CD4-positive, alpha-beta memory T cell (primary cell): ENCODE results near the gene FAM163A. TPM values are rescaled to one million over a fixed set of nuclear protein-coding genes. Genes with fewer than 3 reads are reported as not detected.
"Not testable (repeated sequence)": the region's sequence is repeated elsewhere in the genome, so short reads cannot be mapped to it uniquely, and the experiment has no call there.

Source experiments
- CTCF ChIA-PET: fragments of 350-600 bp; sonication (Branson Sonifier 250); formaldehyde crosslinking; loops from one replicate; lab custom pipeline; 2021; ENCODE audit warnings: inconsistent platforms; ENCODE audit not compliant: partially characterized antibody; lab: Charles Lee
- POLR2A ChIA-PET: fragments of 350-600 bp; sonication (Branson Sonifier 250); formaldehyde crosslinking; loops from one replicate; lab custom pipeline; 2021; ENCODE audit not compliant: partially characterized antibody; lab: Charles Lee
- DNase-seq, 5 donors: peaks; one replicate each; pipeline versions ENCODE4 v3.0.0 to v3.0.0-alpha.2; 2020 to 2022; ENCODE audit warnings: mixed read lengths in 1 of 5
- H3K27ac ChIP-seq: one replicate; pipeline ENCODE4 v1.7.0; 2013; ENCODE audit warnings: low read depth, low read length
- H3K27me3 ChIP-seq: 2 replicates; pipeline ENCODE4 v1.7.0; 2013; ENCODE audit warnings: mild to moderate bottlenecking, low read length, moderate library complexity; ENCODE audit not compliant: insufficient read depth
- H3K36me3 ChIP-seq: 2 replicates; pipeline ENCODE4 v1.7.0; 2013; ENCODE audit warnings: mild to moderate bottlenecking, low read length, moderate library complexity; ENCODE audit not compliant: insufficient read depth
- H3K4me1 ChIP-seq: 2 replicates; pipeline ENCODE4 v1.7.0; 2013; ENCODE audit warnings: mild to moderate bottlenecking, low read length, moderate library complexity; ENCODE audit not compliant: insufficient read depth
- H3K4me3 ChIP-seq, 2 donors: one replicate each; pipeline ENCODE4 v1.7.0; 2013; ENCODE audit warnings: low read length in 2 of 2, mild to moderate bottlenecking in 1 of 2
- H3K9me3 ChIP-seq, 2 donors: one replicate each; pipeline ENCODE4 v1.7.0; 2013; ENCODE audit warnings: low read length in 2 of 2, control low read depth in 1 of 2; ENCODE audit not compliant: control insufficient read depth in 1 of 2
- H3K27ac Mint-ChIP-seq, 7 donors: one replicate each; pipeline ENCODE4 v1.8.0; 2020 to 2021; ENCODE audit warnings: mixed read lengths in 7 of 7, mild to moderate bottlenecking in 6 of 7, inconsistent platforms in 3 of 7, moderate library complexity in 3 of 7
- H3K27me3 Mint-ChIP-seq, 2 donors: one replicate each; pipeline ENCODE4 v1.8.0; 2020 to 2021; ENCODE audit warnings: mixed read lengths in 2 of 2
- H3K36me3 Mint-ChIP-seq, 2 donors: one replicate each; pipeline ENCODE4 v1.8.0; 2020 to 2021; ENCODE audit warnings: mixed read lengths in 2 of 2, inconsistent platforms in 1 of 2, mild to moderate bottlenecking in 1 of 2
- H3K4me1 Mint-ChIP-seq, 4 donors: one replicate each; pipeline ENCODE4 v1.8.0; 2020 to 2021; ENCODE audit warnings: mixed read lengths in 4 of 4, mild to moderate bottlenecking in 1 of 4
- H3K4me3 Mint-ChIP-seq, 8 donors: one replicate each; pipeline ENCODE4 v1.8.0; 2020 to 2021; ENCODE audit warnings: mixed read lengths in 8 of 8, mild to moderate bottlenecking in 7 of 8, moderate library complexity in 6 of 8, inconsistent platforms in 3 of 8
- H3K9me3 Mint-ChIP-seq, 8 donors: one replicate each; pipeline ENCODE4 v1.8.0; 2020 to 2021; ENCODE audit warnings: mixed read lengths in 8 of 8, mild to moderate bottlenecking in 5 of 8, inconsistent platforms in 3 of 8, moderate library complexity in 1 of 8
- intact Hi-C: fragments of 100-400 bp; cut with micrococcal nuclease; formaldehyde crosslinking; loops from one replicate; pipeline ENCODE4 v1.15.1; 2023
- polyA plus RNA-seq, 2 donors: library from polyadenylated mRNA; unstranded; fragments of 300-500 nt; fragmentation: Illumina TruSeq; gene quantifications; one replicate each; pipeline ENCODE4 v1.2.3, GENCODE V29; 2021
- total RNA-seq, 2 experiments: library from RNA; stranded (reverse); gene quantifications; one replicate each; pipeline ENCODE4 v1.2.3, GENCODE V29; 2021

The FAM163A gene
- total and polyA plus RNA-seq, 4 experiments from 2014 or later = 0.11 to 0.29 (median 0.20) TPM; not detected in 1

DNA sequence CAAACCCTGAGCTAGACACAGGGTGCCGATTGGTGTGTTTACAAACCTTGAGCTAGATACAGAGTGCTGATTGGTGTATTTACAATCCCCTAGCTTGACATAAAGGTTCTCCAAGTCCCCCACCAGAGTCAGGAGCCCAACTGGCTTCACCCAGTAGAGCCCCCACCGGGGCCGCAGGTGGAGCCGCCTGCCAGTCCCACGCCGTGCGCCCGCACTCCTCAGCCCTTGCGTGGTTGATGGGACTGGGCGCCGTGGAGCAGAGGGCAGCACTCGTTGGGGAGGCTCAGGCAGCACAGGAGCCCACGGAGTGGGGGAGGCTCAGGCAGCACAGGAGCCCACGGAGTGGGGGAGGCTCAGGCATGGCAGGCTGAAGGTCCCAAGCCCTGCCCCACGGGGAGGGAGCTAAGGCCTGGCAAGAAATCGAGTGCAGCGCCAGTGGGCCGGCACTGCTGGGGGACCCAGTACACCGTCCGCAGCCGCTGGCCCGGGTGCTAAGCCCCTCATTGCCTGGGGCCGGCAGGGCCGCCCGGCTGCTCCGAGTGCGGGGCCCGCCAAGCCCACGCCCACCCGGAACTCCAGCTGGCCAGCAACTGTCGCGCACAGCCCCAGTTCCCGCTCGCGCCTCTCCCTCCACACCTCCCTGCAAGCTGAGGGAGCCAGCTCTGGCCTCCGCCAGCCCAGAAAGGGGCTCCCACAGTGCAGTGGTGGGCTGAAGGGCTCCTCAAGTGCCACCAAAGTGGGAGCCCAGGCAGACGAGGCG is 93.8 kb downstream of the FAM163A start:
- DNase-seq, POLR2A ChIA-PET, H3K4me1 ChIP-seq, H3K9me3 Mint-ChIP-seq, H3K27ac Mint-ChIP-seq, H3K36me3 ChIP-seq, H3K27ac ChIP-seq, H3K27me3 Mint-ChIP-seq, H3K4me3 Mint-ChIP-seq, H3K4me3 ChIP-seq, H3K27me3 ChIP-seq, intact Hi-C loops, H3K9me3 ChIP-seq: not testable (repeated sequence)
- H3K36me3 Mint-ChIP-seq = peaks cover 13% of the 10 kb centered on the region in 2 donors
- peaks cover 7 to 14% (median 12%) of the 10 kb centered on the region in 4 donors for H3K4me1 Mint-ChIP-seq
- CTCF ChIA-PET = interaction anchor here (0.9 to 4.6 kb wide), 2 partner anchors 23 to 131 kb away, joined by 3 to 33 read pairs; no protein-coding TSS in a partner anchor

DNA sequence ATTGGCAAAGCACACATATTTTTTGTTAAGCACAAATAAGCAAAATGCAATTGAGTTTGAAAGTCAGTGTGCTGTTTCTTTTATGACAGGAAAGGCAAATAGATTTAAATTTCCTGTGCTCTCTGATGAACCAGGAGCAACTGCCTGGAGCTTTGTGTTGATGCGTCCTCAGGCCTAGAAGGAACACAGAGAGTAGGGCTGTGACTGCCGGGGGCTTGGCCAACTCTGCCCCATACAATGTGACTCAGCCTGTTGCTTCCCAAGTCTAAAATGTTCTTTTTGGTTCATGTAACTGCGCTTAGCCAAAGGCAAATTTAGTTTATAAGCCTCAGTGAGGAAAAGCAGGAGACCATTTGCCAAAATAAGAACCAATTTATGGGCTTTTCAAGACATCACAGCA is 97.0 kb downstream of the FAM163A start:
- no peak for DNase-seq
- H3K27ac ChIP-seq = no peak overlapping the region
- H3K27me3 Mint-ChIP-seq = no peaks in the 10 kb centered on the region
- H3K27ac Mint-ChIP-seq = no peak overlapping the region
- intact Hi-C loops = no loop called here
- ChIA-PET POLR2A (no interaction called here), CTCF (interaction anchor here (5.3 kb wide), 1 partner anchor 30 kb away, joined by 22 read pairs; no protein-coding TSS in a partner anchor)
- H3K4me1 Mint-ChIP-seq = peaks cover 0 to 6% (median 5%) of the 10 kb centered on the region in 4 donors
- H3K36me3 ChIP-seq = no peaks in the 10 kb centered on the region
- H3K27me3 ChIP-seq = no peaks in the 10 kb centered on the region
- H3K4me1 ChIP-seq = no peaks in the 10 kb centered on the region
- no peaks in the 10 kb centered on the region for H3K9me3 Mint-ChIP-seq
- H3K9me3 ChIP-seq = no peaks in the 10 kb centered on the region
- peaks cover 20 to 21% of the 10 kb centered on the region in 2 donors for H3K36me3 Mint-ChIP-seq
- H3K4me3 Mint-ChIP-seq = no peak overlapping the region
- no peak overlapping the region for H3K4me3 ChIP-seq

DNA sequence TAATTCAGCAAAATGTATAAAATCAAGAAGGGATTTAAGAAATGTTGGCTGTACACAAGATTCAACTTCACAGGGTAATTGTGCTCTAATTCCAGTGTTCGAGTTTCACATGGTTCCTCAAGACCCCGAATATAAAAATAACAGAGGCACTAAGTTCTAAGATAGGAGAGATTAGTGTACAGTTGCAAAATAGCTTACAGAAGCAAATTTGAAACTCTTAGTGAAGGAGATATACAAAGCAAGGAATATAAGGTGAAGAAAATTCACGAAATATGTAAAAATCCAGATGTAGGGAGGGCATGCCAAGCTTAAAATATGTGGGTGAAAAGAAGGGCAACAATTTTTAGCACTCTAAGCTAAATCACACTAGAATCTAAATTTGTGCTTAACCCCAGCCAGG is 105.1 kb downstream of the FAM163A start:
- H3K4me1 Mint-ChIP-seq = peaks cover 0 to 9% (median 8%) of the 10 kb centered on the region in 4 donors
- peaks cover 14% of the 10 kb centered on the region for H3K36me3 ChIP-seq
- peaks cover 39 to 62% of the 10 kb centered on the region in 2 donors for H3K36me3 Mint-ChIP-seq
- H3K9me3 Mint-ChIP-seq = no peaks in the 10 kb centered on the region
- no peaks in the 10 kb centered on the region for H3K27me3 ChIP-seq
- no peak overlapping the region for H3K4me3 Mint-ChIP-seq
- no peak overlapping the region for H3K4me3 ChIP-seq
- POLR2A ChIA-PET = no interaction called here
- intact Hi-C loops = no loop called here
- H3K27me3 Mint-ChIP-seq = no peaks in the 10 kb centered on the region
- DNase-seq = no peak
- H3K27ac ChIP-seq = no peak overlapping the region
- H3K9me3 ChIP-seq = no peaks in the 10 kb centered on the region
- no peak overlapping the region for H3K27ac Mint-ChIP-seq
- H3K4me1 ChIP-seq = no peaks in the 10 kb centered on the region
- CTCF ChIA-PET = interaction anchor here (1.3 kb wide), 1 partner anchor 33 kb away, joined by 7 read pairs; no protein-coding TSS in a partner anchor

DNA sequence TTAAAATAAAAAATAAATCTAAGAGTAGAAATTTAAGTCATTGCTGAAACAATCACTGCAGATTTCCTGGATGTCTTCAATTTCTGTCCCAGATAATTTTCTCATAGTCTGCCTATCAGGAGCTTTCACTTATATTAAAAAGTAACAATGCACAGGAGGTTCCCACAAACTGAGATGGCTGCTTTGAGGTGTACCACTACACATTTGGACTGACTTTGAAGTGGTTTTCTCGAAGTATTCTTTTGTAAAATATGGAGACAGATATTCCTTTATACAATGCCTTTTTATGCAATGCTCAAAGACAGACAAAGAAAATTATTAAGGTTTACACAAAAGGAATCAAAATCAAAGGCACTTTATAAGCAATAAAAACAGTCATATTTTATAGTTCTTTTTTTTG is 110.0 kb downstream of the FAM163A start:
- Histone ChIP-seq H3K4me3 (no peak overlapping the region), H3K36me3 (peaks cover 7% of the 10 kb centered on the region), H3K9me3 (no peaks in the 10 kb centered on the region), H3K27me3 (no peaks in the 10 kb centered on the region), H3K27ac (no peak overlapping the region), H3K4me1 (no peaks in the 10 kb centered on the region)
- ChIA-PET POLR2A (no interaction called here), CTCF (interaction anchor here (1.2 to 2.7 kb wide), 4 partner anchors 14 to 43 kb away, joined by 3 to 16 read pairs (median 8); no protein-coding TSS in a partner anchor)
- no peaks in the 10 kb centered on the region for H3K27me3 Mint-ChIP-seq
- H3K27ac Mint-ChIP-seq = no peak overlapping the region
- H3K9me3 Mint-ChIP-seq = no peaks in the 10 kb centered on the region
- H3K4me1 Mint-ChIP-seq = peaks cover 0 to 3% (median 3%) of the 10 kb centered on the region in 4 donors
- H3K36me3 Mint-ChIP-seq = peaks cover 49 to 66% of the 10 kb centered on the region in 2 donors
- no peak for DNase-seq
- intact Hi-C loops = no loop called here
- H3K4me3 Mint-ChIP-seq = no peak overlapping the region

DNA sequence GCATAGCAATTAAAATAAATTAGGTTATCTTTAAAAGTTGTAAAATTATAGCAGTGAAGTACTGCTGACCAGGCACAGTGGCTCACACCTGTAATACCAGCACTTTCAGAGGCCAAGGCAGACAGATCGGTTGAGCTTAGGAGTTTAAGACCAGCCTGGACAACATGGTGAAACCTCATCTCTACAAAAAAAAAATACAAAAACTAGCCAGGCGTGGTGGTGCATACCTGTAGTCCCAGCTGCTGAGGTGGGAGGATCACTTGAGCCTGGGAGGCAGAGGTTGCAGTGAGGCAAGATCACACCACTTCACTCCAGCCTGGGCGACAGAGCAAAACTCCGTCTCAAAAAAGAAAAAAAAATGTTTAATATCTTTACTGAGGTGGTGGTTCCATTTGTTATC is 112.7 kb downstream of the FAM163A start:
- H3K27ac ChIP-seq, CTCF ChIA-PET, H3K4me1 ChIP-seq, H3K4me3 ChIP-seq, H3K4me1 Mint-ChIP-seq, H3K9me3 ChIP-seq, POLR2A ChIA-PET, H3K36me3 ChIP-seq, H3K27me3 ChIP-seq, DNase-seq, intact Hi-C loops, H3K9me3 Mint-ChIP-seq, H3K27ac Mint-ChIP-seq, H3K27me3 Mint-ChIP-seq, H3K4me3 Mint-ChIP-seq: not testable (repeated sequence)
- H3K36me3 Mint-ChIP-seq = peaks cover 35 to 50% of the 10 kb centered on the region in 2 donors

DNA sequence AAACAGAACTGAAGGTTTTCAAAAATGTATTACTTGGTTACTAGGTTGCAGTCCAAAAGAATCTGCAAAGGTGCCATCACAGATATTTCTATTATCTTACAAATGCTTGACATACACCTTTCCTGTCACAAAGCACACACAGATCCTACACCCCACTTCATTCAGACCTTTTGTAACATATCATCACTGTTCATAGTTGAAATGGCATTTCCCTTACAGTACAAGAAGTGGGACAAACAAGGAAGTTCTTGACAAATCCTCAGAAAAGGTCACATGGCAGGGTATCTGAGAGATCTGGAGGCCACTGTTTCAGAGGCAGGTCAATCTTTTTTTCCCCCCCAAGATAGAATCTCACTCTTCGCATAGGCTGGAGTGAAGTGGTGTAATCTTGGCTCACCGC is 113.2 kb downstream of the FAM163A start:
- Mint-ChIP-seq H3K36me3 (peaks cover 32 to 47% of the 10 kb centered on the region in 2 donors), H3K27ac (peak overlapping the region in 1 of 7 donors; percentile 25), H3K9me3 (no peaks in the 10 kb centered on the region), H3K27me3 (no peaks in the 10 kb centered on the region), H3K4me3 (no peak overlapping the region), H3K4me1 (peaks cover 0 to 9% (median 5%) of the 10 kb centered on the region in 4 donors)
- no peak overlapping the region for H3K27ac ChIP-seq
- POLR2A ChIA-PET = no interaction called here
- H3K9me3 ChIP-seq = no peaks in the 10 kb centered on the region
- no peak overlapping the region for H3K4me3 ChIP-seq
- DNase-seq = no peak
- intact Hi-C loops = no loop called here
- H3K27me3 ChIP-seq = no peaks in the 10 kb centered on the region
- CTCF ChIA-PET = no interaction called here
- H3K36me3 ChIP-seq = no peaks in the 10 kb centered on the region
- no peaks in the 10 kb centered on the region for H3K4me1 ChIP-seq

DNA sequence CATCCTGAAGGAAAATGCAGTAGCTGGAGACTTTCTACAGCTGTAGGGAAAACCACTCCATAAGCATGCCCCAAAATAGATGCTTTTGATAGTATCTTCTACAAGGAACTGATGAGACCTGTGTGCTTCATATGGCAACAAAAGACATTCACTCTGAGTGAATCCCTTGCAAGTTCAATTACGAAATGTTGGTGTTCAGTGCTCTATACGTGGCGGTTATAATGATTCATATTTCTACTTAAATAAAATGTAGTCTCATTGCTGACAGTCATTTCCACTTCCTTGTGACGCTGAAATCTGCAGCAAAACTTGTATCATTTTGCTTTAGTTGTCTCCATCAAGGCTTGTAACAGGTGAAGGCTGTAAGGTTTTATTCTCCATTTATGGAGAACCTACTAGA is 113.9 kb downstream of the FAM163A start:
- intact Hi-C loops = no loop called here
- no peak overlapping the region for H3K27ac Mint-ChIP-seq
- no peak for DNase-seq
- H3K4me1 ChIP-seq = no peaks in the 10 kb centered on the region
- ChIA-PET POLR2A (no interaction called here), CTCF (no interaction called here)
- no peak overlapping the region for H3K27ac ChIP-seq
- no peaks in the 10 kb centered on the region for H3K9me3 ChIP-seq
- no peaks in the 10 kb centered on the region for H3K9me3 Mint-ChIP-seq
- H3K36me3 Mint-ChIP-seq = peaks cover 32 to 43% of the 10 kb centered on the region in 2 donors
- peaks cover 0 to 9% (median 5%) of the 10 kb centered on the region in 4 donors for H3K4me1 Mint-ChIP-seq
- H3K27me3 ChIP-seq = no peaks in the 10 kb centered on the region
- H3K4me3 ChIP-seq = no peak overlapping the region
- no peaks in the 10 kb centered on the region for H3K36me3 ChIP-seq
- H3K4me3 Mint-ChIP-seq = no peak overlapping the region
- H3K27me3 Mint-ChIP-seq = no peaks in the 10 kb centered on the region
